SHP77 treated with DMSO at 0.1 percent for 48 hours (cell line): ENCODE data around the gene MGMT.

ENCODE experiments used
- DNase-seq: peaks from one replicate; lab custom pipeline; 2025; lab: John Stamatoyannopoulos, UW

MGMT gene

DNA sequence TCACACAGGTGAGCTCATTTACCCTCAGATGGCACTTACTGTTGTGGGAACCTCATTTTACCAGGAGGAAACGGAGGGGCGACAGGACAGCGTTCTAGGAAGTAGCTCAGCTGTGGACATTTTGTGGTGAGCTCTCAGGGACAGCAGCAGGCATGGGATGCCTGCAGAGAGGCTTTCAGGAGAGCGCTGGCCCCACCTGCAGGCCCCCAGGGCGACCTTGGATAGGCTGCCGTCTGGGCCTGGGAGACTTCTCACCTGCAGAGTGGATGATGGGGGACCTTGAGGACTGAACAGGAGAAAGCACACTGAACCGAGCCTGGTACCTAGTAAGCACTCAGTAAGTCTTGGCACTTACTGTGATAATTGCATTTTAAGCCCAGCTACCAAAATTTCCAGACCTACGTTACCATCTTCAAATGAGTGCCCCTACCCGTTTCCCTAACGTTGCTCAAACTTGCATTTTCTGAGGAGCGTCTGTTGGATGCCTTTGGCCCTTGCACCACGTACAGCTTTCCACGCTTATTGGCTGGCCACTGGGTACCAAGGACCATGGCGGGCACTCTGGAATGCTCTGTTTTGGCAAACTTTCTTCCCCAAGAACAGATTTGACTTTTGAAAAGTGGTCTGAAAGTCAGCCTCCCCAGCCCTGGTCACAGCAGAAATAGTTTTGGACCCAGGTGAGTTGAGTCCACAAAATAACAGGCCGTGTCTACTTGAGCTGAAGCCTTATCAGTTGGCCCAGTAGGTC, 273.7 kb downstream of the MGMT start:
- DNase-seq = no peak

- no peak for DNase-seq
Observed at GRCh38 chr10:129741280-129741977, 274.4 kb downstream of the MGMT start.

GRCh38 chr10:129741978-129742741, 275.1 kb downstream of the MGMT start:
- DNase-seq = no peak

DNA sequence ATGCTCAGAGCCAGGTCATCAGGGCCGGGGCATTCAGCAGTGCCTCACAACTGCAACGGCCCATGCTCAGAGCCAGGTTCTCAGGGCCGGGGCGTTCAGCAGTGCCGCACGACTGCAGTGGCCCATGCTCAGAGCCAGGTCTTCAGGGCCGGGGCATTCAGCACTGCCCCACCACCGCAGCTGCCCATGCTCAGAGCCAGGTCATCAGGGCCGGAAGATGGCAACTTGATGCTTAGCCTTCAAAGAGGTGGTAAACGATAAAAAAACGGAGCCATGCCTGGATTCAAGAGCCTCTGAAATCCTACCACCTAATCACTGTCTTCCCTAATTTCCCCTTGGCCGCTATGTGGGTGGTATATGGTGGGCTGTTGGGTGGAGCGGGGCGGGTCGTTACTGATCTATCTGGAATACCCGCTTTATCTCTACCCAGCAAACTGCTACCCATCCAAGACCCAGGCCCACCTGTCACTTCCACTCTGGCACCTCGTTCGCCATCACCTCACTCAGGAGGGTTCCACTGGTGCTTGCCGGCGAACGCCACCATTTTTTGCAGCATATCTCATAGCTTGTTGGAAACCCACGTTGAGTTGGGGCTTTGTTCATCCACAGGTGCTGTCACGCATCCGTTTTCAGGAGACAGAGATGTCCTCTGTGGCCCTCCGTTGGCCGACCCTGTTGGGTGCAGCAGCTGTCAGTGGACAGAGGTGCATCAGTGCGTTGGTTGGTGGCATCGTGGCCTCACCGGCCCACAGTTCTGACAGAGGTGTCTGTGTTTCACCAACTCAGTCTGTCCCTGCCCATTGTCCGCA, 275.9 kb downstream of the MGMT start:
- DNase-seq = no peak

- no peak for DNase-seq
Observed at GRCh38 chr10:129743738-129744133, 276.7 kb downstream of the MGMT start.

DNA sequence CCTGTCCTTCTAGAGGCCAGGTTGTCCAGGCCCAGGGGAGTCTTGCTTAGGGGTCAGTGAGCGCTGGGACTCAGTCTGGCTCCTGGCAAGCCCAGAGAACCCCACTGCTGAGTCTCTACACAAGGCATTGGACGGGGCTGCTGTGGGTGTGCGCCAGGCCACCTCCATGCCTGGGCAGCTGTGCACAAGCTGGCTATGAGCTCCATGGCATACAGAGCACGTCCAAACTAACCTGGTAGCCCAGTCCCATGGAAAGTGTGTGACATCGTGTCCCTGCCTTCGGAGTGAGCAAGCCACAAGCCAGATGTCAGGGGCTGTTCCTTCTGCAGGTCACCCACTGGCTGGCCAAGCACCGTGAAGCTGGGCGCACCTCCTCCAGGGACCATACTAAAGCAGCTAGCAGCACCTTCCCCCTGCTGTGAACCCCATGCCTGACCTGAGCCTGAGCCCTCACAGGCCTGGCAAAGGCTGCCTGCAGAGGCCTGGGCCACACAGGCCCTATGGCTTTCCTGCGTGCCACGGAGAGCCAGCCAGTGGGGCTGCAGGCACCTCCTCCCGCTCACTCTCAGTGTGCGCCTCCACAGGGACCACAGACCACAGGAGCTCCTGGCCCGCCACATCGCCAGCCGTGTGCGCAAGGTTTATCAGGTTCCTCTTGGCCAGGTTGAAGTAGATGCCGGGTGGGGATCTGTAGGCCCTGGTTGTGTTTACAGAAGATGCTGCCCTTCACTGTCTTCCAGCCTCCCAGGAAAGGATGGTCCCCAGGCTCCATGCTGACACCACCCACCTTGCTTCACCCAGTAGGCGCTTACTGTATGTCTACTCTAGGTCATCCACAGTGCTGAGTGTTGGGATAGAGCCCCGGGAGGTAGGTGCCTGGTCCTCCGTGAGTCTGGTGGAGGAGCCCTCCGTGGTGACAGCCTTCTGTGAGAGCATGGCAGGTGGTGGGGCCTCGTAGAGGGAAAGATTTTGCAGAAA, 277.4 kb downstream of the MGMT start:
- DNase-seq = no peak

- no peak for DNase-seq
Observed at GRCh38 chr10:129745186-129745750, 278.2 kb downstream of the MGMT start.

DNA sequence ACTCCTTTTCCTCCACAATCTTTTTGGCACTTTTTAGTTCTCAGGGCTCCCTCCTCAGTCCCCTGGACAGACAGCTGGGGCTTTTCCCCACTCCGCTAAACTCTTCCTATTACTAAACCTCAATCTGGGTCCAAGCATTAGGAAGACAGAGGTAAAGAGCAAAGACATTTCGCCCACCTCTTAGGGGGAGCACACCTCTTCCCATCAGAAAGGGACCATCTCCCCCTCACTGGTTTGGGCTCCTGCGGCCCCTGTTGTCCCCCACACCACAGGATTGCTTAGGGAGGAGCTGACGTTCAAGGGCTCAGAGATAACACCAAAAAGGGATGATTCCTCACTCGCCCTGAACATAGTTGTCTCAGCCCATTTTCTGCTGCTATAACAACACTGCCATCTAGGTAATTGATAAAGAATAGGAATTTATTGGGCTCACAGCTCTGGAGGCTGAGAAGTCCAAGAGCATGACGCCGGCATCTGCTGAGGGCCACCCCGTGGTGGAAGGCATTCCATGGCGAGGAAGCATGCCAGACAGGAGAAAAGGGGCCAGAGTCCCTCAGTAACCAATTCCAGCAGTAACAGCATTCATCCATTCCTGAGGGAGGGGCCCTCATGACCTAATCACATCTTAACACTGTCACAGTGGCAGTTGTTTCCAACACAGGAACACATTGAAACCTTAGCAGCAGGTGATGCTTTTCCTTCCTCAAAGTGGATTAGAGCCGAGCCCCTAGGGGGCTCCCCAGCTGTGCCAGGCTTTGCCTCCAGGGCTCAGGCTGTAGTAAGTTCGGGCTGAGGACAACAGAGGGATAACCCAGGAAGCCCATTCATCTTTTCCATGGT, 287.4 kb downstream of the MGMT start:
- no peak for DNase-seq

DNA sequence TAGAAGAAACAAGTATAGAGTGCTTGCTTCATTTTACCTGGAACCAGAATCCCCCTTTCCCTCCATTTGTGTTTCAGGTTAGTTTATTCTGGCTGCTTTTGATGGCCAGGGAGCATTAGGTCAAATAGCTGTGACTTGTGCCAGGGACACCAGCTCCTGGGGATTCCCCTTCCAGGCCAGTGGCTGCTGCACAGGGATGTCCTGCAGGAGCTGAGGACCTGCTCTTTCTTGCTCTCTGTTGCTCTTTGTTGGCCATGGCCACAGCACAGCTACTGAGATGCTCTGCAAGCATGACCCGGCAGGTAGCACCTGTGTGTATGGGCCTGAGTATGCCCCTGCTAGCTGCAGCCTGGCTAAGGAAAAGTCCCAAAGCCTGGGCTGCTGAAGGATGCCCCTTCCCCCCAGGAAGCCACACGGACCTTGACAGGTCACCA, 288.1 kb downstream of the MGMT start:
- DNase-seq = no peak

GRCh38 chr10:129755621-129756020, 288.6 kb downstream of the MGMT start:
- DNase-seq = no peak

DNA sequence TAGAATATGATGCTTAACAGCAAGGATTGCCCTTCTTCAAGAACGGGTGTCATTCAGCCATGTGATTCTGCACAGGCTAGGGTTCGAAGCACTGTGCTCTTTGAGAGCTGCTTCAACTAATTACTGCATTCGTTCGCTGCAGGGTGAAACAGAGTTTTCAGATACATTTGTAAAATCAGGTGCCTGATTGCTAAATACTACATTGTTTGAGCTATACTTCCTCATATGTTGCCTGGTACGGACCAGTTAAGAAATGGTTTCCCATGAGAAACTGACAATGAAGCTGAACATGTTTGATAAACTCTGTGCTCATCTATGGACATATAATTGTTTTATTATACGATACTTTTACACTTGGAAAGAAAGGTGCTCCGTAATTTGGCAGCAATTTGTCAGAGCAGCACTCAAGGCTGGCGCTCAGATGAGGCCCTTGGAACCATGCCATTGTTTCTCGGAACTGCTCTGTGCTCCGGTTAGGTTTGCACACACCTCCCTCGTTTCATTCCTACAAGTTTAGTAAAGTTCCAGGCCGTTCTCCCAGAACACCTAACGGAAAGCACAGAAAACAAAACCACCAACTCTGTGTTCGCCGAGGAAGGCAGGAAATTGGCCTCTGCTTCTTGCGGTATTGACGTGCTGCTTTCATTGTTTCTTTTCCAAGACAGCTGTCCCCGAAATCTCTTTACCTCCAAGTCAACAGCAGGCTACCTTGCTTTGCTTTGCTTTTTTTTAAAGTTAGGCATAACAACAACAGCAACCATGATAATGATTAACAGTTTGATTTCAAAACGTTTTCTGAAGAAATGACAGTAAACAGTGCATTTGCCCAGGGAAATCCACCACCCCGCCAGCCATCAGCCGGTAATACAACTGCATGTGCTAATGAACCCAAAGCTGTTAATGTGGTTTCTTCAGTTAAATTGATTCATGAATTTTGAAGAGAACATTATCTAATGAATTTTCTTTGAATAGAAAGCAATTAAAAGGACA, 290.2 kb downstream of the MGMT start:
- DNase-seq = no peak

GRCh38 chr10:129758207-129759021, 291.4 kb downstream of the MGMT start:
- DNase-seq = no peak

DNA sequence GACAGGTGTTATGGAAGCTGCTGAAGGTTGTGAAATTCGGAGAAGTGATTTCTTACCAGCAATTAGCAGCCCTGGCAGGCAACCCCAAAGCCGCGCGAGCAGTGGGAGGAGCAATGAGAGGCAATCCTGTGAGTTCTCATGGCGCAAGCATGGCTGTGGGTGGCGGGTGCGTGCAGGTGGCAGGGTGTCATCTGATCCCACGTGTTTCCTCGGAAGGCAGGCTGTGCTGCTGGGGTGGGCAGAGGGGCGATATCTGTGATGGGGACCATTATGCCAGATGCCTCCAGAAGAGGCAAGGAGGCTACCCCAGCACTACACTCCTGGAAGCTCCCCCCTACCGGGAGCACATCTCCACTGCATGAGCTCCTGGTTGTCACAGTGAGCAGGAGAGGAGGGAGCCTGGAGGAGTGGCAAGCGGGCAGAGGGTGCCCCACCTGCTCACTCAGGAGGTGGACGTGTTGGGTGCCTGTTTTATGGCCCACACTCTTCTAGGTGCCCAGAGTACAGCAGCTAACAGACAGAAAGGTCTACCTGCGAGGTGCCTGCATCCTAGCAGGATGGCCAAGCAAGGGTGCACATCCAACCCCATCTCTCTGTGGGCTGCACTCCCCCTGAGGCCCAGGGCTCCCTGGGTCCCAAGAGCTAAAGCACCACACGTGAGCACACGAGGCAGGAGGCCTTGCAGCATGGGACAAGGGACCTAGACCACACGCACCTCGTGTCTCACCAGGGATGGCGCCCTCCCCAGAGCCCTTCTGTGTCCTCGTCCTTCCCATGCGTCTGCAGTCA, 292.4 kb downstream of the MGMT start:
- no peak for DNase-seq

DNA sequence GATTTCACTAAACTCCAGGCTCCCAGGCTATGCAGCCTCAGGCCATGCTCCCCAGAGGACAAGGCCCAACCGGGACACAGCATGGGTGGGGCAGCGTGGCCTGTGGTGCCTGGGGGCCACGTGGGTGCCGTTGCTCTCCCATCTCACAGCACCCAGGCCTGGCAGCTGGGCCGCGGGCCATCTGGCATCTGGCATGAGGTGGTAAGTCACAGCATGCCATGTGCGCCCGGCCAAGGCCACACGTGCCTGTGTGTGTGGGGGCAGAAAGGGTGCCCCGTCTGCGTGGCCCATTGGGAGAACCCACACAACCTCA, 292.9 kb downstream of the MGMT start:
- no peak for DNase-seq

DNA sequence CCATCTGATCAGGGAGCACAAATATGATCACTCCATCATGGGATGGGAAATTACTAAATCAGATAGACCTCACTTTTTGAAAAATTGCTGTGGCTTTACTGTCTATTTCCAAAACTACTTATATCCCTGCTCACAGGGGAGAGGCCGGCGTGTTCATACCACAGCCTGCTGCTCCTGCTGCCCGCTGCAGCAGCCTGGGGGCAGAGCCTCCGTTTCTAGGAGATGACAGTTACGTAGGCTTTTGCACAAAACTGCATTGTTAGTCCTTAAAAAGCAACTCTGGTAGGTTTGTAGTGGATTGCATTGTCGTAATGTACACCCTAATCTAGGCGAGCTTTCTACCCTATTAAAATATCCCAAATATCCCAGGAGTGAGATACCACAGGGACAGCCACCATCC, 293.4 kb downstream of the MGMT start:
- no peak for DNase-seq

DNA sequence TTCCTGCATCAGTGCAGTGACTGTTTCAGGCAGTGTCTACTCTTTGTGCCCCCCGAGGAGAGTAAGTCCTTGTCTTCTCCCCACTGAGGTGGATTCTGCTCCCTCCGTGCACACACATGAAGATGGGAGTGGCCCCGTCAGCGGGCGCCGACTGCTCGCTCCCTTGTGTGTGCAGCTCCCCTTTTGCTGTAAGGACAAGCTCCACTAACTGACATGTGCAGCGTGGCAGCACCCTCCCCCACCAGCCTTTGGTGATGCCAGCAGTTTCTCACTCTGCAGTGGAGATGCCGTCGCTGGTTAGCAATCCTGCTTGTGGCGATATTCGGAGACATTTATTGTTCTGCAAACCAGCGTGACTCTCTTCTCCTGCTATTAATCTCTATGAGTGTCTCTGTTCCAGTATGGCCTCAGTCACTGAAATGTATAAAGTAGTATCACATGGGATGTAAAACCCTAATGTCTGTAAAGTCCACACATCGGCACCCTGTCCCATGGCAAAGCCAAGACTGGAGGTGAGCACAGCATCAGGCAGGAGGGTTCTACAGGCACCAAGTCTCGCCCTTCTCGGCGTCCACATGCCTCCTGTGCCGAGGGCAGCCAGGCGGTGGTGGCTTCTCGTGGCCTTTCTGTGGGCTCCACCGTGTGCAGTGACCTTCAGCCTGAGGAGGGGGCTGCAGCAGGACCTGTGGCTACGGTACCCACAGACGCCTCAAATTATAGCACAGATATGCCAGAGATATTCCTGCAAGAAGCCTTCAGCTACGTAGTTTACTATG, 294.3 kb downstream of the MGMT start:
- no peak for DNase-seq
